ENCODE results near the gene CCNB3.

Gene CCNB3

GRCh38 chrX:50372966-50373365, 168.4 kb downstream of the CCNB3 start:
- no peak for DNase-seq

- DNase-seq: no peak
Observed at GRCh38 chrX:50375481-50376267, 171.1 kb downstream of the CCNB3 start.

GRCh38 chrX:50381729-50382415, 177.3 kb downstream of the CCNB3 start:
- no peak for DNase-seq

- DNase-seq: no peak
Observed at GRCh38 chrX:50386520-50386919, 182.0 kb downstream of the CCNB3 start.

GRCh38 chrX:50393902-50394301, 189.3 kb downstream of the CCNB3 start:
- no peak for DNase-seq

Data from NCI-H510A treated with DMSO at 0.1 percent for 48 hours (cell line).